ENCODE results near the gene RAD9A. TPM values are rescaled to one million over a fixed set of nuclear protein-coding genes. Genes with fewer than 3 reads are reported as not detected.
A peak's percentile ranks its signal among the peaks of the same experiment; 100 is the strongest.

The RAD9A gene
- total RNA-seq, 2 donors from 2014 or later: 30.2 to 49.4 TPM

DNA sequence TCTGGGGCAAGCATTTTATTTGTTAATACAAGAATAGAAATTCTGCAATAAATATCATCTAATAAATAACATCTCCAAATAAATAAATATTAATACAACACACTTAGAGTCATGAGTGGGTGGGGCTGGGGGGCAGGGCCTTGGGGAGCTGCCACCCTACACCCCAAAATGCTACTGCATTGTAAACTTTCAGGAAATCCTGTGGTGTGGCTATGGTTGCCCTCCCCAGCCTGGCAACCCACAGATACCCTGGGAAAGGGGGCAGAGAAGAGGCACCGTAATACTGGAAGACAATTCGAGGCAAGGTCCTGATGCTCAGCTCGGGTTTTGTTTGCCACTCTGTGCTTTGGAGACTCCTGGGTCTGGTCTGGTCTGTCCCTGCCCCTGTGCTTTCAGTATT lies 27.6 kb upstream of the RAD9A start:
- peaks cover 10% of the 10 kb centered on the region for H3K4me1 ChIP-seq (replicated peaks)

DNA sequence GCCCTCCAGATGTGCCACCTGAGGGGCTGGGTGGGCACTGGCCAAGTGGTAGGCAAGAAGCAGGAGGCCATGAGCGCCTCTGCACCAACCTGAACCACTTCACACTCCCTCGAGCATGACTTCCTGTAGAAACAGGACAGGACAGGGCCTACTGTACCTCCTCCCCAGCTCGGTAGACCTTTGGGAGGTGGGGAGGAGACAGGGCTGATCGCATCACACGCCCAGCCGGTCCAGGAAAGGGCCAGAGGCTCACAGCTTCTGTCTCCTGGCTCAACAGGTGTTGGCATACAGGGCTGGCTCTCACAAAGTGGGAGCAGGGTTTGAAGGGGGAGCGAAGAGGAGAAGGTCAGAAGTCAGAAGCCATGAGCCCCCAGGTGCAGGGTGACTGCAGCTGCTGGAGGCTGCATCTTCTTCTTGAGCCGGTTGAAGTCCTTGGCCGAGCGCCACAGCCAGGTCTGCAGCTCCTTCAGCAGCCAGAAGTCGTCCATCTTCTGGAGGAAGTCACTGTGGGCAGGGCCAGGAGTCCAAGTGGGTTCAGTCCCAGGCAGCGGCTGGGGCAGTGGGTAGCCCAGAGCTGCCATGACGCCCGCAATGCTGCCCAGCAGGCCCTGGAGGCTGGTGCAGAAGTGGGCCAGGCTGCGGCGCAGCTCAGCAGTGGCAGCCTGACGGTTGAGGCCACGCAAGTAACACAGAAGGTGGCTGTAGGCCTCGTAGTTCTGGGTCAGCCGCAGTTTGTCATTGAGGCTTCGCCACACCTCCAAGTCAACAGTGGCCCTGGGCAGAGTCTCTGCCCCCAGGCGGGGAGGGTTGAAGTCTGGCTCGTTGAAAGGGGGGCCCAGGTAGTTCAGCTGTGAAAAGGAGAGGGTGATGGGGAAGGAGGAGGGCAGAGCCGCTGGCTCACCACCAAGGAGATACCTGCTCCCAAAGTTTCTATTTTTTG lies 26.7 kb upstream of the RAD9A start:
- intact Hi-C loops (cut with DNase I): no loop called here
- H3K36me3 ChIP-seq: no peaks in the 10 kb centered on the region
- WGBS: 73% methylated on average over 24 of the region's 24 CpGs
- no peak overlapping the region for H3K27ac ChIP-seq
- H3K27me3 ChIP-seq (replicated peaks; ENCODE audit: insufficient read depth): no peaks in the 10 kb centered on the region
- H3K4me3 ChIP-seq: no peak overlapping the region
- no peak for TF ChIP-seq POLR2A (IDR thresholded peaks at IDR 0.05)
- TF ChIP-seq POLR2AphosphoS5 (IDR thresholded peaks at IDR 0.05): no peak
- TF ChIP-seq, protein P1, sequence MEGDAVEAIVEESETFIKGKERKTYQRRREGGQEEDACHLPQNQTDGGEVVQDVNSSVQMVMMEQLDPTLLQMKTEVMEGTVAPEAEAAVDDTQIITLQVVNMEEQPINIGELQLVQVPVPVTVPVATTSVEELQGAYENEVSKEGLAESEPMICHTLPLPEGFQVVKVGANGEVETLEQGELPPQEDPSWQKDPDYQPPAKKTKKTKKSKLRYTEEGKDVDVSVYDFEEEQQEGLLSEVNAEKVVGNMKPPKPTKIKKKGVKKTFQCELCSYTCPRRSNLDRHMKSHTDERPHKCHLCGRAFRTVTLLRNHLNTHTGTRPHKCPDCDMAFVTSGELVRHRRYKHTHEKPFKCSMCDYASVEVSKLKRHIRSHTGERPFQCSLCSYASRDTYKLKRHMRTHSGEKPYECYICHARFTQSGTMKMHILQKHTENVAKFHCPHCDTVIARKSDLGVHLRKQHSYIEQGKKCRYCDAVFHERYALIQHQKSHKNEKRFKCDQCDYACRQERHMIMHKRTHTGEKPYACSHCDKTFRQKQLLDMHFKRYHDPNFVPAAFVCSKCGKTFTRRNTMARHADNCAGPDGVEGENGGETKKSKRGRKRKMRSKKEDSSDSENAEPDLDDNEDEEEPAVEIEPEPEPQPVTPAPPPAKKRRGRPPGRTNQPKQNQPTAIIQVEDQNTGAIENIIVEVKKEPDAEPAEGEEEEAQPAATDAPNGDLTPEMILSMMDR (IDR thresholded peaks at IDR 0.05): no peak
- no peaks in the 10 kb centered on the region for H3K9me3 ChIP-seq
- DNase-seq (ENCODE audit: low spot score): no peak
- peaks cover 10% of the 10 kb centered on the region for H3K4me1 ChIP-seq (replicated peaks)

More for the DNA sequence above, 27.6 kb upstream of the RAD9A start:
- intact Hi-C loops (cut with DNase I): no loop called here
- TF ChIP-seq, protein P1 (IDR thresholded peaks at IDR 0.05): no peak
- no peak for TF ChIP-seq POLR2A (IDR thresholded peaks at IDR 0.05)
- TF ChIP-seq POLR2AphosphoS5 (IDR thresholded peaks at IDR 0.05): no peak
- no peaks in the 10 kb centered on the region for H3K27me3 ChIP-seq (replicated peaks; ENCODE audit: insufficient read depth)
- no peak overlapping the region for H3K4me3 ChIP-seq
- 89% methylated on average over 3 of the region's 3 CpGs for WGBS
- no peak overlapping the region for H3K27ac ChIP-seq
- H3K9me3 ChIP-seq: no peaks in the 10 kb centered on the region
- no peaks in the 10 kb centered on the region for H3K36me3 ChIP-seq
- no peak for DNase-seq (ENCODE audit: low spot score)

DNA sequence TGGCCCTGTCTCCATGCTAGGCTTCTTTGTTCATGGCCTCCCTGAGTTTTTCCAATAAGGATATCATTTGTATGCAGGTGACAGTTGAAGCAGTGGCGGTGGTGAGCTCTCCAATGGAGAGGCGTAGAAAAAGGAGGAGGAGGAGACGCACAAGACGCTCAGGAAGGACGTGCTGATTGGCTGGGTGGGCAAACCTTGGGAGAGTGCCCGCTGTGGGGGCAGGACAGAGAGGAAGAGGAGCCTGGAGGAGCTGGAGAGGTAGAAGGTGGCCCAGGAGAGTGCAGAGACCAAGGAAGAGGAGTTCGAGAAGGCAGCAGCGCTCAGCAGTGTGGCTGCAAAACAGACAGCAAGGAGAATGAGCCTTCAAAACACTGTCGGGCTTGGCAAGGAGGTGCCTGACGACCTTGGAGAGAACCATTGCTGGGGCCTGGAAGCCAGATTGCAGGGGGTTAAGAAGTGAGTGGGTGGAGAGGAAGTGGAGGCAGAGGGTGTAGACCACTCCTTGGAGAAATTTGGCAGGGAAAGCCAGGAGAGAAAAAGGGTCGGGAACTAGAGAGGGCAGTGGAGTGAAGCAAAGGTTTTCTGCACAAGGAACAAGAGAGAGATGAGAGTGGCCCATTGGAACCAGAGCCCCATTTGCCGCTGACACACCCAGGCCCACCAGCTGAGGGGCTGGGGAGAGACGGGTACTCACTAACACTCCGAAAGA lies 25.9 kb upstream of the RAD9A start:
- no peaks in the 10 kb centered on the region for H3K27me3 ChIP-seq (replicated peaks; ENCODE audit: insufficient read depth)
- no peaks in the 10 kb centered on the region for H3K36me3 ChIP-seq
- 49% methylated on average over 14 of the region's 14 CpGs for WGBS
- intact Hi-C loops (cut with DNase I): no loop called here
- H3K4me1 ChIP-seq (replicated peaks): peaks cover 16% of the 10 kb centered on the region
- TF ChIP-seq POLR2A (IDR thresholded peaks at IDR 0.05): no peak
- TF ChIP-seq, protein P1 (IDR thresholded peaks at IDR 0.05): no peak
- TF ChIP-seq POLR2AphosphoS5 (IDR thresholded peaks at IDR 0.05): no peak
- no peak overlapping the region for H3K4me3 ChIP-seq
- H3K9me3 ChIP-seq: no peaks in the 10 kb centered on the region
- DNase-seq (ENCODE audit: low spot score): no peak
- peak overlapping the region in 1 of 2 donors; percentile 32 for H3K27ac ChIP-seq

DNA sequence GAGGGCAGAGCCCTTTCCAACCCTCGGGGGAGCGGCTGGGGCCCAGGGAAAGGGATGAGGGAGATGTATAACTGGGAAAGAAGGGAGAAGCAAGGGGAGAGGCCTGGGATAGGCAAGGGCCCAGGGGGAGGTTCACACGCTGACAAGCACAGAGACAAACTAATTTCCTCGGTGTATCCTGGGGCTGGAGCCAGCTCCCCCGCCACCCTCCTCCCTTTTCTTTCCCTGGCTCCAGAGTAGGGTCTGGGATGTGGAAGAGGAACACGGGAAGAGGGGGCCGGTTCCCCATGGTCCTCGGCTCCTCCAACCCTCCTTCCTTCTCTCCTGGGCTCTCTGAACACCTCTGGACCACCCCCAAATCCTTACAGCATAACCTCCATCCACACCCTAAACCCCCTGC lies 25.2 kb upstream of the RAD9A start:
- Histone ChIP-seq H3K27ac (peak overlapping the region; percentile 27 to 32), H3K36me3 (no peaks in the 10 kb centered on the region), H3K9me3 (no peaks in the 10 kb centered on the region), H3K4me3 (no peak overlapping the region), H3K27me3 (replicated peaks; ENCODE audit: insufficient read depth) (no peaks in the 10 kb centered on the region), H3K4me1 (replicated peaks) (peaks cover 18% of the 10 kb centered on the region)
- intact Hi-C loops (cut with DNase I): no loop called here
- no peak for DNase-seq (ENCODE audit: low spot score)
- no peak for TF ChIP-seq POLR2A (IDR thresholded peaks at IDR 0.05)
- WGBS: 16% methylated on average over 8 of the region's 8 CpGs

DNA sequence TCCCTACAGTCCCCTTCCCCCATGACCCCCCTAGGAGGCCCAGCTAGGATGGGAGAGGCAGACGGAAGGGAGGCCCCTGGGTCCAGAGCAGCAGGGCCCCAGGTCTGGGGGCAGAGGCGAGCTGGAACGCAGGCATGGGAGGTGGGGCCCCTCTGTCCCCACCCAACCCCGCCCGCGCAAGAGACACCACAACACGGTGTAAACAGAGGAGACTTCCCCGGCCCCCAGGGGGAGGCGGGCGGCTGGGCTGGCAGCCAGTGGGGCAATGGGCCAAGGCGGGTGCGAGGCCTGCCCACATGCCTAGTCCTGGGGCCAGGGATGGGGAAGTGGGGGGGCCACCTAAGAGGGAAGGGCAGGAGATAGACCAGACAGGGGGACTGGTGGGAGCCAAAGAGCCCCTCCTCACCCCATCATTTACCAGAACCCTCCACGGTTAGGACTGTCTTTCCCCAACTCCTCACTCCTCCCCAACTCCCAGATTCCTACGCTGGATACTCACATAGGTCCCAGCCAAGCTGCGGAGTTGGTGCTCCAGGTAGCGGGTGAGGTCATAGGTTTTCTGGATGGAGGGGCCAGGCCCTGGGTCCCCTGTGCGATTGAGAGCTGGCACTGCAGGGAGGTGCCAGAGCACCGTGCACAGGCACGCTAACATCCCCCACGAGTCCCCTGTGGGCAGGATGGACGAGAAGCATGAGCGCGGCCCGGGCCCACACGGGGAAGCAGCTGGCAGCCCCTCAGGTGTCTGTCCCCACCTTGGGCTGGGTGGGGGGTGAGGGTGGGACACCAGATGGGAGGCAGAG lies 24.6 kb upstream of the RAD9A start:
- peaks cover 24% of the 10 kb centered on the region for H3K4me1 ChIP-seq (replicated peaks)
- no peaks in the 10 kb centered on the region for H3K27me3 ChIP-seq (replicated peaks; ENCODE audit: insufficient read depth)
- H3K4me3 ChIP-seq: no peak overlapping the region
- no peaks in the 10 kb centered on the region for H3K36me3 ChIP-seq
- no peak for DNase-seq (ENCODE audit: low spot score)
- no peaks in the 10 kb centered on the region for H3K9me3 ChIP-seq
- TF ChIP-seq, protein P1 (IDR thresholded peaks at IDR 0.05): no peak
- TF ChIP-seq POLR2A (IDR thresholded peaks at IDR 0.05): no peak
- TF ChIP-seq POLR2AphosphoS5 (IDR thresholded peaks at IDR 0.05): no peak
- H3K27ac ChIP-seq: peak overlapping the region; percentile 27 to 32
- intact Hi-C loops (cut with DNase I): no loop called here
- WGBS: 33% methylated on average over 14 of the region's 25 CpGs

Measured in prostate gland (tissue), 2 donors.